Liver (tissue), 9 donors: ENCODE results near the gene ZPLD1. TPM values are rescaled to one million over a fixed set of nuclear protein-coding genes. Genes with fewer than 3 reads are reported as not detected.

Experiments
- DNase-seq: peaks from one replicate; pipeline ENCODE4 v3.0.0-alpha.2; 2017; ENCODE audit warnings: low spot score
- H3K27ac ChIP-seq, 2 donors: one replicate each; pipeline ENCODE4 v1.7.0; 2013; ENCODE audit warnings: inconsistent platforms in 2 of 2, low read length in 2 of 2, control low read depth in 1 of 2, low read depth in 1 of 2, mild to moderate bottlenecking in 1 of 2
- H3K27me3 ChIP-seq, 4 donors: one replicate each; pipeline versions ENCODE4 v1.6.1 to v1.7.0; 2013; ENCODE audit warnings: low read length in 3 of 4, inconsistent platforms in 1 of 4, mild to moderate bottlenecking in 1 of 4, moderate library complexity in 1 of 4; ENCODE audit not compliant: control insufficient read depth in 4 of 4, insufficient read depth in 4 of 4
- H3K36me3 ChIP-seq, 4 donors: one replicate each; pipeline versions ENCODE4 v1.6.1 to v1.7.0; 2013; ENCODE audit warnings: low read length in 3 of 4, mild to moderate bottlenecking in 3 of 4, low read depth in 1 of 4, moderate library complexity in 1 of 4; ENCODE audit not compliant: control insufficient read depth in 4 of 4, insufficient read depth in 3 of 4
- H3K4me1 ChIP-seq, 4 donors: one replicate each; pipeline versions ENCODE4 v1.6.1 to v1.7.0; 2013; ENCODE audit warnings: low read length in 3 of 4, mild to moderate bottlenecking in 3 of 4, moderate library complexity in 1 of 4; ENCODE audit not compliant: control insufficient read depth in 4 of 4, insufficient read depth in 4 of 4
- H3K4me3 ChIP-seq, 3 donors: one replicate each; pipeline versions ENCODE4 v1.6.1 to v1.7.0; 2013; ENCODE audit warnings: low read length in 3 of 3, control low read depth in 1 of 3, low read depth in 1 of 3, mild to moderate bottlenecking in 1 of 3
- H3K9ac ChIP-seq, 2 donors: one replicate each; pipeline ENCODE4 v1.7.0; 2013; ENCODE audit warnings: low read length in 2 of 2, mild to moderate bottlenecking in 2 of 2, moderate library complexity in 2 of 2, control low read depth in 1 of 2, low read depth in 1 of 2
- H3K9me3 ChIP-seq, 4 donors: one replicate each; pipeline versions ENCODE4 v1.6.1 to v1.7.0; 2013; ENCODE audit warnings: low read length in 3 of 4; ENCODE audit not compliant: control insufficient read depth in 4 of 4
- EGR1 ChIP-seq, 2 donors: IDR thresholded peaks; 2 replicates each; pipeline ENCODE4 v1.6.1; 2016 to 2018; ENCODE audit warnings: antibody characterized with exemption in 2 of 2, low read depth in 2 of 2
- FOXA1 ChIP-seq: IDR thresholded peaks from 2 replicates; pipeline ENCODE4 v1.6.1; 2016; ENCODE audit warnings: antibody characterized with exemption
- FOXA2 ChIP-seq: IDR thresholded peaks from 2 replicates; pipeline ENCODE4 v1.6.1; 2016; ENCODE audit warnings: antibody characterized with exemption
- GABPA ChIP-seq, 2 donors: IDR thresholded peaks in 1 of 2; conservative IDR thresholded peaks in 1 of 2; 2 replicates each; pipeline ENCODE4 v1.6.1; 2016; ENCODE audit warnings: antibody characterized with exemption in 2 of 2, mild to moderate bottlenecking in 1 of 2, moderate library complexity in 1 of 2
- HNF4A ChIP-seq, 2 donors: conservative IDR thresholded peaks; 2 replicates each; pipeline ENCODE4 v1.6.1; 2016; ENCODE audit warnings: antibody characterized with exemption in 2 of 2, mild to moderate bottlenecking in 2 of 2
- HNF4G ChIP-seq: IDR thresholded peaks from 2 replicates; pipeline ENCODE4 v1.6.1; 2016; ENCODE audit warnings: antibody characterized with exemption
- JUND ChIP-seq, 2 donors: IDR thresholded peaks; 2 replicates each; pipeline ENCODE4 v1.6.1; 2016; ENCODE audit warnings: antibody characterized with exemption in 2 of 2
- NR2F2 ChIP-seq: IDR thresholded peaks from 2 replicates; pipeline ENCODE4 v1.6.1; 2016; ENCODE audit warnings: antibody characterized with exemption
- RAD21 ChIP-seq, 2 donors: IDR thresholded peaks; 2 replicates each; pipeline ENCODE4 v1.6.1; 2016; ENCODE audit warnings: antibody characterized with exemption in 2 of 2, mild to moderate bottlenecking in 2 of 2
- RXRA ChIP-seq, 2 donors: IDR thresholded peaks; 2 replicates each; pipeline ENCODE4 v1.6.1; 2017 to 2018; ENCODE audit warnings: antibody characterized with exemption in 2 of 2, mild to moderate bottlenecking in 1 of 2
- SP1 ChIP-seq: IDR thresholded peaks from 2 replicates; pipeline ENCODE4 v1.6.1; 2018; ENCODE audit warnings: antibody characterized with exemption, mild to moderate bottlenecking
- TAF1 ChIP-seq: conservative IDR thresholded peaks from 2 replicates; pipeline ENCODE4 v1.6.1; 2016; ENCODE audit warnings: antibody characterized with exemption, mild to moderate bottlenecking
- YY1 ChIP-seq: IDR thresholded peaks from 2 replicates; pipeline ENCODE4 v1.6.1; 2016; ENCODE audit warnings: antibody characterized with exemption, mild to moderate bottlenecking
- WGBS: extraction: QIAGEN DNeasy Blood & Tissue Kit; methylation state at CpG from one replicate; pipeline ENCODE4 v1.1.7; 2013; 5-methylcytosine and 5-hydroxymethylcytosine counted together
- polyA plus RNA-seq, 2 donors: library from polyadenylated mRNA; stranded (reverse) in 1 of 2; unstranded in 1 of 2; fragments of 200-250 nt in 1 of 2; fragments of >200 nt in 1 of 2; fragmentation: Nextera tagmentation in 1 of 2; extraction: Ambion mirVana in 1 of 2; gene quantifications; one replicate each; pipeline versions ENCODE4 v1.2.1 to v1.2.3, GENCODE V29; 2013 to 2015
- total RNA-seq, 2 donors: library from RNA; depleted of rRNA; stranded (reverse); fragments of >200 nt; gene quantifications; one replicate each; pipeline ENCODE4 v1.2.3, GENCODE V29; 2014
- TF ChIP-seq, protein P1 (sequence below): IDR thresholded peaks from 2 replicates; pipeline ENCODE4 v1.6.1; 2016; ENCODE audit warnings: antibody characterized with exemption
- TF ChIP-seq, protein P2 (sequence below): fragments of 150-350 bp; IDR thresholded peaks from 2 replicates; pipeline ENCODE4 v1.5.1; 2017; ENCODE audit warnings: improper control_type of control experiment, low read depth, low read length; ENCODE audit not compliant: missing input control
- TF ChIP-seq, protein P3 (sequence below): IDR thresholded peaks from 2 replicates; pipeline ENCODE4 v1.6.1; 2016; ENCODE audit warnings: antibody characterized with exemption
- TF ChIP-seq, protein P4 (sequence below): IDR thresholded peaks from 2 replicates; pipeline ENCODE4 v1.6.1; 2016; ENCODE audit warnings: antibody characterized with exemption
- TF ChIP-seq, protein P5 (sequence below): IDR thresholded peaks from 2 replicates; pipeline ENCODE4 v1.6.1; 2016; ENCODE audit warnings: antibody characterized with exemption, mild to moderate bottlenecking
- donor health status: healthy.
- donor health status: healthy.
- donor health status: healthy.
- donor health status: healthy.
- donor health status: healthy.

The ZPLD1 gene
- total and polyA plus RNA-seq, 4 donors, result 0.03 to 0.23 (median 0.07) TPM

DNA sequence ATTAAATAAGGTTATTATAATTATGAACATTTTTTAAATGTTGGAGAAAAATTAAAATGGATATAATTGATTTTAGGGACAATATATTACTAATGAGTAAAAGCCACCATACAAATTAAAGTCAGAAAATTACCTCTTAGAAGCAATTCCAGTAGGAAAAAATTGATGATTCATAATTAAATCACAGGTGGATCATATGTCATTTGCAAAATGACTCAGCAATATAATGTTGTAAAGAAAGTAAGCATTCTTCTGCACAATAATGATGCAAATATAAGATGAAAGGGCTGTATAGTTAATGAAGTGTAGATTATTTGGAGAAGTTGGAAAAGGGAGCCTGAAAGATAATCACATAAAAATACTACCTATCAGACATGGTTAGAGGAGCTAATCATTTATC, 25.8 kb downstream of the ZPLD1 start (continued):
- no peak for TF ChIP-seq YY1
- TF ChIP-seq RAD21 (IDR thresholded peaks at IDR 0.05), result no peak
- no peak for TF ChIP-seq HNF4A (conservative IDR thresholded peaks at IDR 0.05)
- TF ChIP-seq FOXA2, result no peak
- TF ChIP-seq, protein P1, sequence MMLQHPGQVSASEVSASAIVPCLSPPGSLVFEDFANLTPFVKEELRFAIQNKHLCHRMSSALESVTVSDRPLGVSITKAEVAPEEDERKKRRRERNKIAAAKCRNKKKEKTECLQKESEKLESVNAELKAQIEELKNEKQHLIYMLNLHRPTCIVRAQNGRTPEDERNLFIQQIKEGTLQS, result no peak
- TF ChIP-seq, protein P2, sequence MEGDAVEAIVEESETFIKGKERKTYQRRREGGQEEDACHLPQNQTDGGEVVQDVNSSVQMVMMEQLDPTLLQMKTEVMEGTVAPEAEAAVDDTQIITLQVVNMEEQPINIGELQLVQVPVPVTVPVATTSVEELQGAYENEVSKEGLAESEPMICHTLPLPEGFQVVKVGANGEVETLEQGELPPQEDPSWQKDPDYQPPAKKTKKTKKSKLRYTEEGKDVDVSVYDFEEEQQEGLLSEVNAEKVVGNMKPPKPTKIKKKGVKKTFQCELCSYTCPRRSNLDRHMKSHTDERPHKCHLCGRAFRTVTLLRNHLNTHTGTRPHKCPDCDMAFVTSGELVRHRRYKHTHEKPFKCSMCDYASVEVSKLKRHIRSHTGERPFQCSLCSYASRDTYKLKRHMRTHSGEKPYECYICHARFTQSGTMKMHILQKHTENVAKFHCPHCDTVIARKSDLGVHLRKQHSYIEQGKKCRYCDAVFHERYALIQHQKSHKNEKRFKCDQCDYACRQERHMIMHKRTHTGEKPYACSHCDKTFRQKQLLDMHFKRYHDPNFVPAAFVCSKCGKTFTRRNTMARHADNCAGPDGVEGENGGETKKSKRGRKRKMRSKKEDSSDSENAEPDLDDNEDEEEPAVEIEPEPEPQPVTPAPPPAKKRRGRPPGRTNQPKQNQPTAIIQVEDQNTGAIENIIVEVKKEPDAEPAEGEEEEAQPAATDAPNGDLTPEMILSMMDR, result no peak

DNA sequence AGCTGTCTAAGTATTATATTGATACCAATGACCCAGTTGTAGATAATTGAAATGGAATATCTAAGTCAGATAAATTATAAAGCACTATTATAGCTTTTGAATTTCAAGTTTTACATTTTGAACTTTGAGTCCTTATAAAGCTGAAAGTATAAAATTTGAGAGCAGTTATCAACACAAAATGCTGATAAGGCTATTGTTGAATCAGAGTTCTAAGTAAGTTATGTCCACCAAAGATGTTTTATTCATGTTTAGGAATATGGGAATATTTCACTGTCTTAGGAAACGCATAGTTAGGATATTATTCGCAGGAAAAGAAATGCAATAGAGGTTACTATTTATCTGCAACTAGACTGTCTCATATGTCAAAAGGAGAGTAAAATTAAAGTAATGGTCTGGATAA, 29.4 kb downstream of the ZPLD1 start:
- H3K9ac ChIP-seq, result no peak overlapping the region
- WGBS, result 90% methylated on average over 2 of the region's 2 CpGs
- TF ChIP-seq YY1 (no peak), HNF4G (no peak), NR2F2 (no peak), FOXA2 (no peak), EGR1 (IDR thresholded peaks at IDR 0.05; ENCODE audit: low read depth in 2 of 2) (no peak), FOXA1 (no peak), JUND (IDR thresholded peaks at IDR 0.05) (no peak), GABPA (IDR thresholded peaks at IDR 0.05 in 1 of 2, conservative IDR thresholded peaks at IDR 0.05 in 1 of 2) (no peak), SP1 (no peak), RXRA (IDR thresholded peaks at IDR 0.05) (no peak), TAF1 (no peak)
- TF ChIP-seq, protein P3, sequence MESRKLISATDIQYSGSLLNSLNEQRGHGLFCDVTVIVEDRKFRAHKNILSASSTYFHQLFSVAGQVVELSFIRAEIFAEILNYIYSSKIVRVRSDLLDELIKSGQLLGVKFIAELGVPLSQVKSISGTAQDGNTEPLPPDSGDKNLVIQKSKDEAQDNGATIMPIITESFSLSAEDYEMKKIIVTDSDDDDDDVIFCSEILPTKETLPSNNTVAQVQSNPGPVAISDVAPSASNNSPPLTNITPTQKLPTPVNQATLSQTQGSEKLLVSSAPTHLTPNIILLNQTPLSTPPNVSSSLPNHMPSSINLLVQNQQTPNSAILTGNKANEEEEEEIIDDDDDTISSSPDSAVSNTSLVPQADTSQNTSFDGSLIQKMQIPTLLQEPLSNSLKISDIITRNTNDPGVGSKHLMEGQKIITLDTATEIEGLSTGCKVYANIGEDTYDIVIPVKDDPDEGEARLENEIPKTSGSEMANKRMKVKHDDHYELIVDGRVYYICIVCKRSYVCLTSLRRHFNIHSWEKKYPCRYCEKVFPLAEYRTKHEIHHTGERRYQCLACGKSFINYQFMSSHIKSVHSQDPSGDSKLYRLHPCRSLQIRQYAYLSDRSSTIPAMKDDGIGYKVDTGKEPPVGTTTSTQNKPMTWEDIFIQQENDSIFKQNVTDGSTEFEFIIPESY, result no peak
- TF ChIP-seq, protein P4, sequence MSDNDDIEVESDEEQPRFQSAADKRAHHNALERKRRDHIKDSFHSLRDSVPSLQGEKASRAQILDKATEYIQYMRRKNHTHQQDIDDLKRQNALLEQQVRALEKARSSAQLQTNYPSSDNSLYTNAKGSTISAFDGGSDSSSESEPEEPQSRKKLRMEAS, result no peak
- TF ChIP-seq, protein P1, result no peak
- TF ChIP-seq, protein P5, sequence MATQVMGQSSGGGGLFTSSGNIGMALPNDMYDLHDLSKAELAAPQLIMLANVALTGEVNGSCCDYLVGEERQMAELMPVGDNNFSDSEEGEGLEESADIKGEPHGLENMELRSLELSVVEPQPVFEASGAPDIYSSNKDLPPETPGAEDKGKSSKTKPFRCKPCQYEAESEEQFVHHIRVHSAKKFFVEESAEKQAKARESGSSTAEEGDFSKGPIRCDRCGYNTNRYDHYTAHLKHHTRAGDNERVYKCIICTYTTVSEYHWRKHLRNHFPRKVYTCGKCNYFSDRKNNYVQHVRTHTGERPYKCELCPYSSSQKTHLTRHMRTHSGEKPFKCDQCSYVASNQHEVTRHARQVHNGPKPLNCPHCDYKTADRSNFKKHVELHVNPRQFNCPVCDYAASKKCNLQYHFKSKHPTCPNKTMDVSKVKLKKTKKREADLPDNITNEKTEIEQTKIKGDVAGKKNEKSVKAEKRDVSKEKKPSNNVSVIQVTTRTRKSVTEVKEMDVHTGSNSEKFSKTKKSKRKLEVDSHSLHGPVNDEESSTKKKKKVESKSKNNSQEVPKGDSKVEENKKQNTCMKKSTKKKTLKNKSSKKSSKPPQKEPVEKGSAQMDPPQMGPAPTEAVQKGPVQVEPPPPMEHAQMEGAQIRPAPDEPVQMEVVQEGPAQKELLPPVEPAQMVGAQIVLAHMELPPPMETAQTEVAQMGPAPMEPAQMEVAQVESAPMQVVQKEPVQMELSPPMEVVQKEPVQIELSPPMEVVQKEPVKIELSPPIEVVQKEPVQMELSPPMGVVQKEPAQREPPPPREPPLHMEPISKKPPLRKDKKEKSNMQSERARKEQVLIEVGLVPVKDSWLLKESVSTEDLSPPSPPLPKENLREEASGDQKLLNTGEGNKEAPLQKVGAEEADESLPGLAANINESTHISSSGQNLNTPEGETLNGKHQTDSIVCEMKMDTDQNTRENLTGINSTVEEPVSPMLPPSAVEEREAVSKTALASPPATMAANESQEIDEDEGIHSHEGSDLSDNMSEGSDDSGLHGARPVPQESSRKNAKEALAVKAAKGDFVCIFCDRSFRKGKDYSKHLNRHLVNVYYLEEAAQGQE, result no peak

More for the DNA sequence above, 29.4 kb downstream of the ZPLD1 start:
- H3K27me3 ChIP-seq, result peaks cover 0 to 3% (median 0%) of the 10 kb centered on the region in 4 donors
- no peaks in the 10 kb centered on the region for H3K9me3 ChIP-seq
- no peak overlapping the region for H3K4me3 ChIP-seq
- no peaks in the 10 kb centered on the region for H3K4me1 ChIP-seq
- DNase-seq, result no peak
- H3K27ac ChIP-seq, result no peak overlapping the region
- no peaks in the 10 kb centered on the region for H3K36me3 ChIP-seq
